ENCODE measurements around the gene GADD45GIP1. TPM values are rescaled to one million over a fixed set of nuclear protein-coding genes. Genes with fewer than 3 reads are reported as not detected.

The GADD45GIP1 gene
- total RNA-seq, 1 experiment from 2014 or later: 35.9 TPM

GRCh38 chr19:12994701-12995595, 37.9 kb upstream of the GADD45GIP1 start, which contains the start of gene NFIX:
Gene NFIX, plus strand, starts transcription at chr19:12995475. Its CDS starts 363 bp downstream, at chr19:12995838.
- TF ChIP-seq MAX (IDR thresholded peaks at IDR 0.05) (peak; percentile 68), EZH2 (IDR thresholded peaks at IDR 0.05) (no peak), TCF7L2 (IDR thresholded peaks at IDR 0.05; ENCODE audit: borderline replicate concordance, extremely low read depth, insufficient read depth, insufficient read length) (no peak)
- no peaks in the 10 kb centered on the region for H4K20me1 ChIP-seq (ENCODE audit: insufficient read depth)
- POLR2A ChIA-PET: no interaction called here
- BruUV-seq (replicated peaks): no TSS peak
- peak within 1 kb of the TSS; percentile 78 for H3K9ac ChIP-seq (ENCODE audit: low read length)
- RAD21 ChIA-PET (ENCODE audit: low non-redundant PET in 1 of 2, low total read pairs in 2 of 2, uncharacterized antibody in 2 of 2, unreplicated experiment in 2 of 2): no interaction called here
- no peaks in the 10 kb centered on the region for H3K9me2 ChIP-seq (ENCODE audit: insufficient read depth)
- H3K9me3 ChIP-seq (ENCODE audit: control insufficient read depth in 1 of 2, insufficient read depth in 1 of 2, low read depth in 1 of 2, low read length in 2 of 2): no peaks in the 10 kb centered on the region
- CTCF ChIA-PET: no interaction called here
- H3K79me2 ChIP-seq (ENCODE audit: insufficient read depth, low read length): peaks cover 17% of the 10 kb centered on the region; the same call in 1 of the 2 replicates
- H3K4me3 ChIP-seq (replicated peaks in 1 of 2; ENCODE audit: low read depth in 1 of 2, low read length in 2 of 2): peak within 1 kb of the TSS; percentile 65 to 81
- peaks cover 0 to 5% of the 10 kb centered on the region in 2 experiments; a peak in 1 of 4 replicates for H3K36me3 ChIP-seq (ENCODE audit: control insufficient read depth in 1 of 2, insufficient read depth in 2 of 2, low read length in 2 of 2)
- ATAC-seq (peak; percentile 44), DNase-seq (ENCODE audit: low read depth, low spot score) (no peak)
- H3K4me1 ChIP-seq (ENCODE audit: control insufficient read depth in 1 of 2, insufficient read depth in 2 of 2, low read length in 2 of 2): peaks cover 5 to 17% of the 10 kb centered on the region in 2 experiments; a peak in 3 of 4 replicates
- intact Hi-C loops (cut with micrococcal nuclease): no loop called here
- no peaks in the 10 kb centered on the region for H3K27me3 ChIP-seq (ENCODE audit: insufficient read depth, low read length)
- no peak within 1 kb of the TSS for H2AFZ ChIP-seq (ENCODE audit: low read depth, low read length, poor library complexity, severe bottlenecking)
- peak within 1 kb of the TSS; percentile 71; the same call in 1 of the 2 replicates for H3K27ac ChIP-seq (ENCODE audit: low read depth, low read length)
- H3K4me2 ChIP-seq (ENCODE audit: low read length): peak within 1 kb of the TSS; percentile 96

DNA sequence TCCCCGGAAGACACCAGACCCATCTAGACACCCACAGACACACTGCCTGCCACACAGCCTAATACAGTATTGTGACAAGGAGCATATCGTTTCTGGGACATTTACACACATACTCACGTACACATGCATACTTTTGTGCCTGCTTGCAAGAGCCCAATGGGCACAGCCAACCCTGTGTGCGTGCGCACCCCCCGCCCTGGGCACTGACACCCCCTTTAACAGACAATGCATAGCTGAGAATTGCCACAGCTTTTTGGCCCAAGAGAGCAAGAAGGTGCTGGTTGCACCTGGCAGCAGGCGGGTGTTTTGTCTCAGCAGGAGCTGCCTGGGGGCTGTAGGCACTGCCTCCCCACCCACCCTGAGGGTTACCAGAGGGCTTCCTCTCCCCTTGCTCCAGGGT, 36.5 kb upstream of the GADD45GIP1 start:
- BruUV-seq (replicated peaks): no TSS peak

More for the DNA sequence above, 36.5 kb upstream of the GADD45GIP1 start:
- 0 out of 4 replicates have a peak, but pooled peaks cover 0 to 1% of the 10 kb centered on the region in 2 experiments for H3K36me3 ChIP-seq (ENCODE audit: control insufficient read depth in 1 of 2, insufficient read depth in 2 of 2, low read length in 2 of 2)
- ChIA-PET CTCF (no interaction called here), RAD21 (ENCODE audit: low non-redundant PET in 1 of 2, low total read pairs in 2 of 2, uncharacterized antibody in 2 of 2, unreplicated experiment in 2 of 2) (no interaction called here), POLR2A (no interaction called here)
- H3K9me3 ChIP-seq (ENCODE audit: control insufficient read depth in 1 of 2, insufficient read depth in 1 of 2, low read depth in 1 of 2, low read length in 2 of 2): no peaks in the 10 kb centered on the region
- H3K9me2 ChIP-seq (ENCODE audit: insufficient read depth): no peaks in the 10 kb centered on the region
- H3K27ac ChIP-seq (ENCODE audit: low read depth, low read length): no peak overlapping the region
- H2AFZ ChIP-seq (ENCODE audit: low read depth, low read length, poor library complexity, severe bottlenecking): no peak overlapping the region
- no peak overlapping the region for H3K4me2 ChIP-seq (ENCODE audit: low read length)
- intact Hi-C loops (cut with micrococcal nuclease): no loop called here
- DNase-seq (ENCODE audit: low read depth, low spot score): no peak
- H3K27me3 ChIP-seq (ENCODE audit: insufficient read depth, low read length): no peaks in the 10 kb centered on the region
- H3K4me1 ChIP-seq (ENCODE audit: control insufficient read depth in 1 of 2, insufficient read depth in 2 of 2, low read length in 2 of 2): peaks cover 5 to 17% of the 10 kb centered on the region in 2 experiments; a peak in 3 of 4 replicates
- no peak overlapping the region for H3K4me3 ChIP-seq (replicated peaks in 1 of 2; ENCODE audit: low read depth in 1 of 2, low read length in 2 of 2)
- peaks cover 17% of the 10 kb centered on the region; the same call in 1 of the 2 replicates for H3K79me2 ChIP-seq (ENCODE audit: insufficient read depth, low read length)
- no peak for ATAC-seq
- no peaks in the 10 kb centered on the region for H4K20me1 ChIP-seq (ENCODE audit: insufficient read depth)
- H3K9ac ChIP-seq (ENCODE audit: low read length): no peak overlapping the region
- TF ChIP-seq RAD21 (IDR thresholded peaks at IDR 0.05; ENCODE audit: low read depth) (no peak), CTCF (IDR thresholded peaks at IDR 0.05 in 2 of 3, conservative IDR thresholded peaks at IDR 0.05 in 1 of 3; ENCODE audit: borderline replicate concordance in 1 of 3, insufficient read depth in 1 of 3, low read depth in 2 of 3, low read length in 2 of 3) (no peak), ZFX (IDR thresholded peaks at IDR 0.05) (no peak)
